Measurements from ENCODE around the gene TMEM185B.

- no peak for TF ChIP-seq GATA2 (IDR thresholded peaks at IDR 0.05; ENCODE audit: low read depth, low read length)
- no peak for TF ChIP-seq GATA3 (IDR thresholded peaks at IDR 0.05; ENCODE audit: low read depth, low read length)
Measured at GRCh38 chr2:120255986-120256650, 32.9 kb upstream of the TMEM185B start.

All from SH-SY5Y (cell line).